Liver (tissue), 3 donors: ENCODE results near the gene PNMA8C.

Source experiments
- CTCF ChIP-seq: fragments of 150-350 bp; IDR thresholded peaks from 2 replicates; pipeline ENCODE4 v1.5.1; 2017; ENCODE audit warnings: improper control_type of control experiment, low read depth, low read length; ENCODE audit not compliant: missing input control
- EGR1 ChIP-seq, 2 donors: IDR thresholded peaks; 2 replicates each; pipeline ENCODE4 v1.6.1; 2016 to 2018; ENCODE audit warnings: antibody characterized with exemption in 2 of 2, low read depth in 2 of 2
- FOXA1 ChIP-seq: IDR thresholded peaks from 2 replicates; pipeline ENCODE4 v1.6.1; 2016; ENCODE audit warnings: antibody characterized with exemption
- GABPA ChIP-seq, 2 donors: IDR thresholded peaks in 1 of 2; conservative IDR thresholded peaks in 1 of 2; 2 replicates each; pipeline ENCODE4 v1.6.1; 2016; ENCODE audit warnings: antibody characterized with exemption in 2 of 2, mild to moderate bottlenecking in 1 of 2, moderate library complexity in 1 of 2
- JUND ChIP-seq, 2 donors: IDR thresholded peaks; 2 replicates each; pipeline ENCODE4 v1.6.1; 2016; ENCODE audit warnings: antibody characterized with exemption in 2 of 2
- NR2F2 ChIP-seq: IDR thresholded peaks from 2 replicates; pipeline ENCODE4 v1.6.1; 2016; ENCODE audit warnings: antibody characterized with exemption
- RAD21 ChIP-seq, 2 donors: IDR thresholded peaks; 2 replicates each; pipeline ENCODE4 v1.6.1; 2016; ENCODE audit warnings: antibody characterized with exemption in 2 of 2, mild to moderate bottlenecking in 2 of 2
- REST ChIP-seq: IDR thresholded peaks from 2 replicates; pipeline ENCODE4 v1.6.1; 2016; ENCODE audit warnings: antibody characterized with exemption, mild to moderate bottlenecking
- RXRA ChIP-seq, 2 donors: IDR thresholded peaks; 2 replicates each; pipeline ENCODE4 v1.6.1; 2017 to 2018; ENCODE audit warnings: antibody characterized with exemption in 2 of 2, mild to moderate bottlenecking in 1 of 2
- SP1 ChIP-seq: IDR thresholded peaks from 2 replicates; pipeline ENCODE4 v1.6.1; 2018; ENCODE audit warnings: antibody characterized with exemption, mild to moderate bottlenecking
- TAF1 ChIP-seq: conservative IDR thresholded peaks from 2 replicates; pipeline ENCODE4 v1.6.1; 2016; ENCODE audit warnings: antibody characterized with exemption, mild to moderate bottlenecking
- YY1 ChIP-seq: IDR thresholded peaks from 2 replicates; pipeline ENCODE4 v1.6.1; 2016; ENCODE audit warnings: antibody characterized with exemption, mild to moderate bottlenecking
- ZBTB33 ChIP-seq: IDR thresholded peaks from 2 replicates; pipeline ENCODE4 v1.6.1; 2016; ENCODE audit warnings: antibody characterized with exemption
- TF ChIP-seq, protein P1 (sequence below): IDR thresholded peaks from 2 replicates; pipeline ENCODE4 v1.6.1; 2016; ENCODE audit warnings: antibody characterized with exemption
- donor health status: healthy.
- donor health status: healthy.

- TF ChIP-seq SP1 (no peak), EGR1 (IDR thresholded peaks at IDR 0.05; ENCODE audit: low read depth in 2 of 2) (no peak), GABPA (IDR thresholded peaks at IDR 0.05 in 1 of 2, conservative IDR thresholded peaks at IDR 0.05 in 1 of 2) (no peak), CTCF (no peak), FOXA1 (no peak), ZBTB33 (no peak), RXRA (IDR thresholded peaks at IDR 0.05) (no peak), JUND (IDR thresholded peaks at IDR 0.05) (no peak), YY1 (no peak), NR2F2 (no peak), TAF1 (no peak), REST (no peak), RAD21 (IDR thresholded peaks at IDR 0.05) (no peak)
- TF ChIP-seq, protein P1, sequence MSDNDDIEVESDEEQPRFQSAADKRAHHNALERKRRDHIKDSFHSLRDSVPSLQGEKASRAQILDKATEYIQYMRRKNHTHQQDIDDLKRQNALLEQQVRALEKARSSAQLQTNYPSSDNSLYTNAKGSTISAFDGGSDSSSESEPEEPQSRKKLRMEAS = no peak
Observed at GRCh38 chr19:46471116-46471733, 42.5 kb upstream of the PNMA8C start, which contains the start of gene PNMA8A.
